NCI-H2171 (cell line): ENCODE measurements around the gene ARL14.

Source experiments
- DNase-seq: peaks from one replicate; lab custom pipeline; 2025; lab: John Stamatoyannopoulos, UW

Gene ARL14

GRCh38 chr3:160676547-160677303 is at the start of gene ARL14:
Gene ARL14 (plus strand): TSS chr3:160677160. CDS start chr3:160677347, 187 bp downstream.
- no peak for DNase-seq

GRCh38 chr3:160629491-160629890 is 47.5 kb upstream of the ARL14 start:
- DNase-seq: no peak

- no peak for DNase-seq
These were observed 43.4 kb upstream of the ARL14 start for GRCh38 chr3:160633361-160634083.

- no peak for DNase-seq
These were observed 41.7 kb upstream of the ARL14 start for GRCh38 chr3:160635213-160635612.

- DNase-seq: no peak
These were observed 39.9 kb upstream of the ARL14 start for GRCh38 chr3:160637086-160637485.

- DNase-seq: no peak
These were observed 38.8 kb upstream of the ARL14 start for GRCh38 chr3:160638184-160638583.

- no peak for DNase-seq
These were observed 35.2 kb upstream of the ARL14 start for GRCh38 chr3:160641665-160642309.

- DNase-seq: no peak
These were observed 33.0 kb upstream of the ARL14 start for GRCh38 chr3:160643994-160644393.

GRCh38 chr3:160644491-160644890 is 32.5 kb upstream of the ARL14 start:
- DNase-seq: no peak

GRCh38 chr3:160648701-160649100 is 28.3 kb upstream of the ARL14 start:
- DNase-seq: no peak

- DNase-seq: no peak
These were observed 27.4 kb upstream of the ARL14 start for GRCh38 chr3:160649596-160649995.

- no peak for DNase-seq
These were observed 23.4 kb upstream of the ARL14 start for GRCh38 chr3:160653512-160653911.

- no peak for DNase-seq
These were observed 16.1 kb upstream of the ARL14 start for GRCh38 chr3:160660902-160661301.

GRCh38 chr3:160661660-160662059 is 15.3 kb upstream of the ARL14 start:
- DNase-seq: no peak

- DNase-seq: no peak
These were observed 11.7 kb upstream of the ARL14 start for GRCh38 chr3:160665231-160665630.

GRCh38 chr3:160665784-160666526 is 11.0 kb upstream of the ARL14 start:
- no peak for DNase-seq

- no peak for DNase-seq
These were observed 9.5 kb upstream of the ARL14 start for GRCh38 chr3:160667452-160667851.

GRCh38 chr3:160668454-160668853 is 8.5 kb upstream of the ARL14 start:
- no peak for DNase-seq

- no peak for DNase-seq
These were observed 5.7 kb upstream of the ARL14 start for GRCh38 chr3:160671231-160671630.

GRCh38 chr3:160671995-160672394 is 5.0 kb upstream of the ARL14 start:
- no peak for DNase-seq

- no peak for DNase-seq
These were observed 3.8 kb upstream of the ARL14 start for GRCh38 chr3:160673188-160673587.

- no peak for DNase-seq
These were observed 1.3 kb upstream of the ARL14 start for GRCh38 chr3:160675566-160676124.
